Middle frontal gyrus (tissue), 1 donor: Measurements from ENCODE around the gene TMEM127.
"Not testable (repeated sequence)": the region's sequence is repeated elsewhere in the genome, so short reads cannot be mapped to it uniquely, and the experiment has no call there.

ENCODE experiments used
- DNase-seq: peaks from one replicate; pipeline ENCODE4 v3.0.0-alpha.2; 2015; ENCODE audit warnings: low spot score; ENCODE audit errors: extremely low spot score

The TMEM127 gene

GRCh38 chr2:96241227-96241626 lies 24.6 kb downstream of the TMEM127 start:
- no peak for DNase-seq

- DNase-seq, result no peak
Observed at GRCh38 chr2:96240341-96241038, 25.3 kb downstream of the TMEM127 start.

- DNase-seq, result no peak
Observed at GRCh38 chr2:96239745-96240264, 26.0 kb downstream of the TMEM127 start.

GRCh38 chr2:96239091-96239490 lies 26.7 kb downstream of the TMEM127 start:
- DNase-seq, result no peak

DNA sequence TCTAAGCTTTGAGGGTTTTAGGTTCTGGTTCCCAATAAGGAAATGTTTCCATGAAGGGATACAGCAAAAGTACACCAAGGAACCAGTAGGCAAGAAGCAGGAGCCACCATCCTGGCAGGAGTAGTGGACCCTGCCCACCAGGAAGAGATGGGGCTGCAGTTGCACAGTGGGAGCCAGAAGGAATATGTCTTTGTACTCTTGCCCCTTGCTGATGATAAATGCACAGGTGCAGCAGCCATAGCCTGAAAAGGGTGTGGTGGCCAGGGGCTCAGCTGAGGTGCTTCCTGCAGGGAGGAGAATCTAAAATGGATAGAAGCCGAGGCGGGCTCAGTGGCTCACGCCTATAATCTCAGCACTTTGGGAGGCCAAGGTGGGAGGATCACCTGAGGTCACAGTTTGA lies 27.5 kb downstream of the TMEM127 start:
- DNase-seq, result no peak

- DNase-seq, result no peak
Observed at GRCh38 chr2:96236882-96237281, 28.9 kb downstream of the TMEM127 start.

DNA sequence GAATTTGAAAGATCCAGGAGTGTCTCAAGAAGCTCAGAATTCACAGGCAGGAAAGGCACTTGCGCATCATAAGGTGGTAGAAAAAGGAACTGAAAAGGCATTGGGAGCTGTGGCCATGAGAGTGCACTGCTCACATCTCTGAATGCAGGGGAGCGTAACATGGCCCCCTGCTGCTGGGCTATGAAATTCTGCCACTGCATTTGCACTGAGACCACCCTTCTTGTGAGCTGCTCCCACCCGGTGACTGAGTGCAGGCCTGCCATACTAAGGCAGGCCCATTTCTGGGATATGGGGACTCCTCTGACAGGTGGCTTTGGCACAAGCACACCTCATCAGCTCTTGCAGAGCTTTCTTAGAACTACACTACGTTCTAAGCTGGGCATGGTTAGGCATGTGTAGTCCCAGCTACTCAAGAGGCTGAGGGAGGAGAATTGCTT lies 31.9 kb downstream of the TMEM127 start:
- DNase-seq, result no peak

GRCh38 chr2:96233436-96233835 lies 32.4 kb downstream of the TMEM127 start:
- no peak for DNase-seq

GRCh38 chr2:96231316-96231715 lies 34.5 kb downstream of the TMEM127 start:
- no peak for DNase-seq

DNA sequence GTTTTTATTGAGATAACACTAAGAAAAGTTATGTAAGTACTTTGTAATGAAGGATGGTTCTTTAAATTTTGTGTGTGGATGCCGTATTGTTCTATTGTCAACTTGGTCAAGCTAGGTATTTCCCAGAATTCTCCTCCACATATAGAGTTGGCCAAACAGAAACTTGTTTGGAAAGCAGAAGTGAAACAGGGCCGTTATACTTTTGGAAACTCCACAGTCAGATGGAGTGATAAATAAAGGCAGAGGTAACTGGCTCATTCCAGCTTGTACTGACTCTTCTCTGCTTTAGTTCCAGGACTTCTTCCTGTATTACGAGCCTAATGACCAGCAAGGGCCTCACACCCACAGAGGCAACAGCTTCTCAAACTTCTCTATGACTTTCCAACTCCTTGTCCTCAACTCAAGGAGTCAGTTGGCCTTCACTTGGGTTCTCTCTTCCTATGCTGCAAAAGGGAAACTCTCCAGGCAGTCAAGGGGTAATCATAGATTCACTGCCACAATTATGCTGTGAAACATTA lies 40.7 kb downstream of the TMEM127 start:
- no peak for DNase-seq

- DNase-seq, result not testable (repeated sequence)
Observed at GRCh38 chr2:96221106-96221505, 44.7 kb downstream of the TMEM127 start.

- not testable (repeated sequence) for DNase-seq
Observed at GRCh38 chr2:96219959-96220358, 45.8 kb downstream of the TMEM127 start.

DNA sequence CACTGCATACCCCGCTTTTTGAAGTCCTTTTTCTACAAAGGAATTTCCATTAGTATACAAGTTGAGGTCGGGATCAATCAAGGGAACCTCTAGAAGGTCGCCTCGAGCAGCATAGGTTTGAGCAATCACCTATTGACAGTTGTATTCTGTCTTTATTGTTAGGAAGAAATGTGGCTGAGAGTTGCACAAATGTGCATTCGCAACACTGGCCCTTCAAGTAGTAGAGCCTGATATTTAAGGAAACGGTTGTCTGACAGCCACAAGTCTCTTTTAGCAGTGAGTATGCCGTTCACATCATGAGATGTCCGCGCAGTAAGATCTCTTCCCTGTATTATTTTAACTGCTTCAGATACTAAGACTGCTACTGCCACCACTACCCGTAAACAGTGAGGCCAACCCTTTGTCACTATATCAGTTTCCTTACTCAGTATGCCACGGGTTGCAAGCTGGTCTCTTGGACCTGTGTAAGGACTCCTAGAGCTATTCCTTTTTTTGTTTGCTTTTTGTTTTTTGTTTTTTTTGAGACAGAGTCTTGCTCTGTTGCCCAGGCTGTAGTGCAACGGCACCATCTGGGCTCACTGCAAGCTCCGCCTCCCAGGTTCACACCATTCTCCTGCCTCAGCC lies 47.2 kb downstream of the TMEM127 start:
- DNase-seq, result no peak

DNA sequence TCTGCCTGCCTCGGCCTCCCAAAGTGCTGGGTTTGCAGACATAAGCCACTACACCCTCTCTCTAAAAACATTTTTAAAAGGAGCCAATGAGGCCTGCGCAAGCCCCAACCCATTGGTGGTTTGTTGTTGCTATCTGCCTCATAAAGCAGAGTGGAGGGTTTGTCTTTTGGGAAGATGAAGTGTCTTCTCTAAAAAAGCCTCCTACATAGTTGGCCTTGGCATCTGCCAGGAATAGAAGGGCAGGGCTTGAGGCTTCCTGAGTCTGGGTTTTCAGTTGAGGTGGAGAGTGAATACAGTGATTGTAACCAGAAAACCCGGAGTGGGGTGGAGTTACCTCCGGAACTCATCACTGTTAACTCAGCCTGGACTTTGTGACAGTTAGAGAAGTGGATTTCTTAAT lies 51.2 kb downstream of the TMEM127 start:
- no peak for DNase-seq

GRCh38 chr2:96213379-96213778 lies 52.4 kb downstream of the TMEM127 start:
- no peak for DNase-seq

- DNase-seq, result no peak
Observed at GRCh38 chr2:96212339-96212738, 53.5 kb downstream of the TMEM127 start.

DNA sequence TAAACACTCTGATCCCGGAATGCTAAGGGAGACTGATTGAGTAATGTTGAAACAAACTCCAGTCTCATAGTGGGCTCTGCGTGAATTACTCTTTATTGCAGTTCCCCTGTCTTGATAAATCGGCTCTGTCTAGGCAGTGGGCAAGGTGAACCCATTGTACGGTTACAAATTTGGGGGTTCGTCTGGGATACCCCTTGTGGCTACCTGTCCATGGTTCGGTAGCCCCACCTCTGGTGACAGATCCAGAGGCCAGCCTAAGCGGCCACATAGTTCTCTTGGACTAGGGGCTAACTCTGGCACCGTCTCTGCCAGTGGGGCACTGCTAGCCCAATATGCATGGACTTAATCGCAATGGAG lies 56.1 kb downstream of the TMEM127 start:
- no peak for DNase-seq

- no peak for DNase-seq
Observed at GRCh38 chr2:96209011-96209728, 56.6 kb downstream of the TMEM127 start.

GRCh38 chr2:96208143-96209010 lies 57.4 kb downstream of the TMEM127 start, which contains the start of gene STARD7:
STARD7 (minus strand) TSS chr2:96208827; CDS start chr2:96208434, 393 bp downstream.
- peak; percentile 93 for DNase-seq

- DNase-seq, result no peak
Observed at GRCh38 chr2:96207774-96208142, 58.0 kb downstream of the TMEM127 start.
